IMR-90 (cell line): ENCODE data around the gene LMNB1. TPM values are rescaled to one million over a fixed set of nuclear protein-coding genes. Genes with fewer than 3 reads are reported as not detected.

Source experiments
- ATAC-seq: fragments of 200-7000 bp; cut with Tn5 transposase; 2 replicates; pipeline ENCODE4 v1.9.1; 2020; ENCODE audit warnings: low read depth, mild to moderate bottlenecking, moderate library complexity
- BruUV-seq: library from RNA; stranded (reverse); fragments of 400-500 nt; replicated peaks from 2 replicates; lab custom pipeline; 2021; lab: Mats Ljungman, UMichigan
- CTCF ChIA-PET: fragments of 300-600 bp; formaldehyde crosslinking; extraction: SDS; loops from one replicate; lab custom pipeline; 2021; ENCODE audit warnings: antibody characterized with exemption; lab: Yijun Ruan, JAX
- POLR2A ChIA-PET: fragments of 300-600 bp; sonication (Branson Sonifier 250); formaldehyde crosslinking; loops from one replicate; lab custom pipeline; 2022; ENCODE audit warnings: antibody characterized with exemption; ENCODE audit not compliant: unreplicated experiment; lab: Charles Lee
- DNase-seq: peaks from one replicate; pipeline ENCODE4 v3.0.0; 2013
- H2AFZ ChIP-seq: replicated peaks from 2 replicates; pipeline ENCODE3; 2013; ENCODE audit warnings: low read length, mild to moderate bottlenecking; ENCODE audit not compliant: poor library complexity
- H2AK5ac ChIP-seq: 2 replicates; pipeline ENCODE4 v1.6.1; 2013; ENCODE audit warnings: low read depth, low read length, inconsistent platforms
- H2AK9ac ChIP-seq: replicated peaks from 2 replicates; pipeline ENCODE3; 2013; ENCODE audit warnings: mild to moderate bottlenecking, low read depth, low read length, moderate library complexity; ENCODE audit not compliant: poor library complexity
- H2BK120ac ChIP-seq: 2 replicates; pipeline ENCODE4 v1.6.1; 2013; ENCODE audit warnings: low read depth, low read length, inconsistent platforms
- H2BK15ac ChIP-seq: 3 replicates; pipeline ENCODE4 v1.6.1; 2013; ENCODE audit warnings: low read depth, low read length, inconsistent platforms
- H2BK20ac ChIP-seq: 2 replicates; pipeline ENCODE4 v1.6.1; 2013; ENCODE audit warnings: low read depth, mild to moderate bottlenecking, inconsistent platforms, low read length, moderate library complexity
- H2BK5ac ChIP-seq: 2 replicates; pipeline ENCODE4 v1.6.1; 2013; ENCODE audit warnings: mild to moderate bottlenecking, low read depth, low read length, inconsistent platforms; ENCODE audit not compliant: poor library complexity, severe bottlenecking
- H3K14ac ChIP-seq: replicated peaks from 2 replicates; pipeline ENCODE4 v1.6.1; 2013; ENCODE audit warnings: low read depth, low read length, inconsistent platforms
- H3K18ac ChIP-seq: 2 replicates; pipeline ENCODE4 v1.6.1; 2013; ENCODE audit warnings: low read depth, low read length, control low read depth
- H3K23ac ChIP-seq: 2 replicates; pipeline ENCODE4 v1.6.1; 2013; ENCODE audit warnings: low read depth, low read length, inconsistent platforms
- H3K27ac ChIP-seq: 2 replicates; pipeline ENCODE4 v1.5.1; 2013; ENCODE audit warnings: mild to moderate bottlenecking, control low read depth, low read length; ENCODE audit not compliant: insufficient read depth
- H3K27me3 ChIP-seq: 2 replicates; pipeline ENCODE4 v1.6.1; 2013; ENCODE audit warnings: low read length; ENCODE audit not compliant: control insufficient read depth, insufficient read depth
- H3K36me3 ChIP-seq: 2 replicates; pipeline ENCODE4 v1.6.1; 2013; ENCODE audit warnings: low read length, mixed read lengths; ENCODE audit not compliant: control insufficient read depth, insufficient read depth
- H3K4ac ChIP-seq: 2 replicates; pipeline ENCODE4 v1.6.1; 2013; ENCODE audit warnings: low read depth, low read length, inconsistent platforms
- H3K4me1 ChIP-seq: 2 replicates; pipeline ENCODE4 v1.6.1; 2013; ENCODE audit warnings: low read length, mixed read lengths; ENCODE audit not compliant: control insufficient read depth, insufficient read depth
- H3K4me2 ChIP-seq: 2 replicates; pipeline ENCODE4 v1.6.1; 2013; ENCODE audit warnings: low read depth, mild to moderate bottlenecking, control low read depth, low read length, moderate library complexity
- H3K4me3 ChIP-seq: 2 replicates; pipeline ENCODE4 v1.5.1; 2013; ENCODE audit warnings: low read depth, mild to moderate bottlenecking, control low read depth, low read length, moderate library complexity; ENCODE audit not compliant: insufficient read depth
- H3K56ac ChIP-seq: 2 replicates; pipeline ENCODE4 v1.6.1; 2013; ENCODE audit warnings: low read length, inconsistent platforms; ENCODE audit not compliant: insufficient read depth; ENCODE audit errors: extremely low read depth
- H3K79me1 ChIP-seq, 2 experiments: 2 replicates each; pipeline ENCODE4 v1.6.1; 2013; ENCODE audit warnings: low read length in 2 of 2, inconsistent platforms in 1 of 2, low read depth in 1 of 2
- H3K9ac ChIP-seq: 2 replicates; pipeline ENCODE4 v1.6.1; 2013; ENCODE audit warnings: low read depth, low read length, control low read depth
- H3K9me1 ChIP-seq: 2 replicates; pipeline ENCODE4 v1.6.1; 2013; ENCODE audit warnings: low read length, inconsistent platforms; ENCODE audit not compliant: insufficient read depth
- H3K9me3 ChIP-seq: 2 replicates; pipeline ENCODE4 v1.6.1; 2013; ENCODE audit warnings: low read length; ENCODE audit not compliant: control insufficient read depth, insufficient read depth
- H4K20me1 ChIP-seq: 2 replicates; pipeline ENCODE4 v1.6.1; 2013; ENCODE audit warnings: low read length, inconsistent platforms; ENCODE audit not compliant: insufficient read depth
- H4K5ac ChIP-seq: 2 replicates; pipeline ENCODE4 v1.6.1; 2013; ENCODE audit warnings: mild to moderate bottlenecking, low read depth, low read length, control low read depth
- H4K8ac ChIP-seq, 2 experiments: 2 replicates each; pipeline ENCODE4 v1.6.1; 2013; ENCODE audit warnings: low read depth in 2 of 2, low read length in 2 of 2, control low read depth in 1 of 2, inconsistent platforms in 1 of 2
- H4K91ac ChIP-seq: 2 replicates; pipeline ENCODE4 v1.6.1; 2013; ENCODE audit warnings: low read depth, low read length, inconsistent platforms; ENCODE audit not compliant: insufficient read depth
- CHD1 ChIP-seq: IDR thresholded peaks from 2 replicates; pipeline ENCODE4 v1.6.1; 2012; ENCODE audit warnings: low read depth, low read length, improper control_type of control experiment
- FOS ChIP-seq: fragments of 150-350 bp; IDR thresholded peaks from 2 replicates; pipeline ENCODE4 v1.6.1; 2016; ENCODE audit warnings: low read depth, low read length
- RAD21 ChIP-seq: IDR thresholded peaks from 2 replicates; pipeline ENCODE4 v1.6.1; 2012; ENCODE audit warnings: low read length, improper control_type of control experiment
- WGBS, 2 experiments: methylation state at CpG; one replicate each; pipeline versions ENCODE4 v1.1.5 to v1.1.7; 2013; ENCODE audit warnings: missing lambda C conversion rate in 2 of 2; ENCODE audit not compliant: insufficient read length in 1 of 2; ENCODE audit errors: extremely low coverage in 2 of 2; 5-methylcytosine and 5-hydroxymethylcytosine counted together
- dilution Hi-C: fragments of 300-500 bp; cut with HindIII; formaldehyde crosslinking; loops from one replicate; pipeline ENCODE4 v1.14.3; 2018; ENCODE audit warnings: low sequenced_read_pairs; ENCODE audit not compliant: unreplicated experiment
- in situ Hi-C: fragments of 300-500 bp; cut with MboI; formaldehyde crosslinking; loops from 3 replicates; pipeline ENCODE4 v1.14.3; 2019; ENCODE audit warnings: low sequenced_read_pairs, inconsistent platforms, mixed read lengths
- intact Hi-C: fragments of 100-400 bp; cut with micrococcal nuclease; formaldehyde crosslinking; loops from 2 replicates; pipeline ENCODE4 v1.10.0; 2022
- polyA plus RNA-seq, 3 experiments: library from polyadenylated mRNA; depleted of rRNA; stranded (reverse); fragments of >200 nt; gene quantifications; 2 replicates each; pipeline ENCODE4 v1.2.3, GENCODE V29; 2012; ENCODE audit warnings: low replicate concordance in 1 of 3
- total RNA-seq: library from RNA; depleted of rRNA; stranded (reverse); fragments of >200 nt; gene quantifications from 2 replicates; pipeline ENCODE4 v1.2.3, GENCODE V29; 2012
- TF ChIP-seq, protein P1 (sequence below): fragments of 150-350 bp; IDR thresholded peaks from 2 replicates; pipeline ENCODE4 v1.6.1; 2017; ENCODE audit warnings: mild to moderate bottlenecking, antibody characterized with exemption, low read length, low read depth

LMNB1 gene
- total and polyA plus RNA-seq, 2 of the 4 experiments (the other 2 are of a cell fraction) = 36.0 to 53.6 TPM

DNA sequence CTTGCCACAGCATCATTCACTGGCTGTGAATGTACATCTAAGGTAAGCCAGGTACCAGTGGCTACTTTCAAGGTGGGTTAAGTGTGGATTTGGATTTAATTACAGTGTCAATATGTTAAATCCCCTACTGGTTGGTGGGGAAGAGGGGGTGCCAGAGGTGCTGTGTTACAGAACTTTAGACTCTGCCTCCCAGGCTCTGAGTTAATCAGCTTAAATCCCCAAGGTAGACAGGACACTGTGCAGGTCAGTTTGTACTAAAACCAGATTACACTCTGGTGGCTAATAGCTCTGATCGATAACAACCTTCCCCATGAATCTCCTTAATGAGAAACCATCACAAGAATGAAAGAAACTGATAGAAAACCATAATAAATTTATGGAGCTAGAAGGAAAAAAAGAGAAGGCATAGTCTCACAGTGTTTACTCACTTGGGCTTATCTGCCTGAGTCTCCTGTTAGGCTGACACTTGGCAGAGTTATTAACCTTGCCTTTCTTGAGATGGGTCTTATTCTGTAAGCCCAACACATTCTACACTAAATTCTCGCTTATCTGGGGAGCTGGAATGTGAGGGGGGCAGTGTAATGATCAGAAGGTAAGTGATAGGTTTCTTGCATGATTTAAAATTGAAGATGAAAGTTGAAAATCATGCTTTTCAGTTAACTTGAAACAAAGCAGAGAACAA is 106.8 kb downstream of the LMNB1 start:
- ChIA-PET POLR2A (no interaction called here), CTCF (interaction anchor here (0.6 kb wide), 3 partner anchors 20 to 491 kb away, joined by 3 to 4 read pairs (median 3); no protein-coding TSS in a partner anchor)
- BruUV-seq = no TSS peak

More for the DNA sequence above, 106.8 kb downstream of the LMNB1 start:
- peaks cover 3% of the 10 kb centered on the region for H3K4me1 ChIP-seq
- ATAC-seq (peak; percentile 60), DNase-seq (peak; percentile 16)
- H4K91ac ChIP-seq = peak overlapping the region; percentile 7; the same call in 1 of the 2 replicates
- H3K14ac ChIP-seq = no peak overlapping the region
- H2AK5ac ChIP-seq = 0 out of 2 replicates have a peak overlapping the region, but pooled peaks have one; percentile 25
- peak overlapping the region; percentile 35 for H2BK5ac ChIP-seq
- peak overlapping the region; percentile 27; the same call in 1 of the 2 replicates for H4K5ac ChIP-seq
- H3K79me1 ChIP-seq = peaks cover 0 to 3% of the 10 kb centered on the region in 2 experiments; a peak in 1 of 4 replicates
- no peak overlapping the region for H2AFZ ChIP-seq
- WGBS, 2 experiments = no CpG with 5 or more reads among the region's 2 CpGs
- H4K8ac ChIP-seq = peak overlapping the region in 1 of 2 experiments; percentile 6; a peak in 1 of 4 replicates
- H3K4me3 ChIP-seq = no peak overlapping the region
- peaks cover 3% of the 10 kb centered on the region; the same call in 1 of the 2 replicates for H3K9me1 ChIP-seq
- no peak overlapping the region for H3K9ac ChIP-seq
- H3K4ac ChIP-seq = no peak overlapping the region
- H3K27me3 ChIP-seq = no peaks in the 10 kb centered on the region
- H2BK15ac ChIP-seq = 0 out of 3 replicates have a peak overlapping the region, but pooled peaks have one; percentile 23
- no peak overlapping the region for H2BK20ac ChIP-seq
- intact Hi-C loops = no loop called here
- no peaks in the 10 kb centered on the region for H3K9me3 ChIP-seq
- TF ChIP-seq, protein P1, sequence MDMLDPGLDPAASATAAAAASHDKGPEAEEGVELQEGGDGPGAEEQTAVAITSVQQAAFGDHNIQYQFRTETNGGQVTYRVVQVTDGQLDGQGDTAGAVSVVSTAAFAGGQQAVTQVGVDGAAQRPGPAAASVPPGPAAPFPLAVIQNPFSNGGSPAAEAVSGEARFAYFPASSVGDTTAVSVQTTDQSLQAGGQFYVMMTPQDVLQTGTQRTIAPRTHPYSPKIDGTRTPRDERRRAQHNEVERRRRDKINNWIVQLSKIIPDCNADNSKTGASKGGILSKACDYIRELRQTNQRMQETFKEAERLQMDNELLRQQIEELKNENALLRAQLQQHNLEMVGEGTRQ = no peak
- TF ChIP-seq CHD1 (no peak), FOS (no peak), RAD21 (no peak)
- no peak overlapping the region for H3K23ac ChIP-seq
- H2AK9ac ChIP-seq = no peak overlapping the region
- H3K36me3 ChIP-seq = no peaks in the 10 kb centered on the region
- peak overlapping the region; percentile 33; the same call in 1 of the 2 replicates for H3K4me2 ChIP-seq
- H3K18ac ChIP-seq = peak overlapping the region; percentile 5; the same call in 1 of the 2 replicates
- H3K56ac ChIP-seq = no peak overlapping the region
- no peaks in the 10 kb centered on the region for H4K20me1 ChIP-seq
- no peak overlapping the region for H3K27ac ChIP-seq
- in situ Hi-C loops = no loop called here
- H2BK120ac ChIP-seq = no peak overlapping the region
- dilution Hi-C loops = no loop called here
